Liver (tissue), 9 donors: ENCODE data around the gene ENOX2. TPM values are rescaled to one million over a fixed set of nuclear protein-coding genes. Genes with fewer than 3 reads are reported as not detected.

Experiments used
- DNase-seq: peaks from one replicate; pipeline ENCODE4 v3.0.0-alpha.2; 2017; ENCODE audit warnings: low spot score
- H3K27ac ChIP-seq, 2 donors: one replicate each; pipeline ENCODE4 v1.7.0; 2013; ENCODE audit warnings: inconsistent platforms in 2 of 2, low read length in 2 of 2, control low read depth in 1 of 2, low read depth in 1 of 2, mild to moderate bottlenecking in 1 of 2
- H3K27me3 ChIP-seq, 4 donors: one replicate each; pipeline versions ENCODE4 v1.6.1 to v1.7.0; 2013; ENCODE audit warnings: low read length in 3 of 4, inconsistent platforms in 1 of 4, mild to moderate bottlenecking in 1 of 4, moderate library complexity in 1 of 4; ENCODE audit not compliant: control insufficient read depth in 4 of 4, insufficient read depth in 4 of 4
- H3K36me3 ChIP-seq, 4 donors: one replicate each; pipeline versions ENCODE4 v1.6.1 to v1.7.0; 2013; ENCODE audit warnings: low read length in 3 of 4, mild to moderate bottlenecking in 3 of 4, low read depth in 1 of 4, moderate library complexity in 1 of 4; ENCODE audit not compliant: control insufficient read depth in 4 of 4, insufficient read depth in 3 of 4
- H3K4me1 ChIP-seq, 4 donors: one replicate each; pipeline versions ENCODE4 v1.6.1 to v1.7.0; 2013; ENCODE audit warnings: low read length in 3 of 4, mild to moderate bottlenecking in 3 of 4, moderate library complexity in 1 of 4; ENCODE audit not compliant: control insufficient read depth in 4 of 4, insufficient read depth in 4 of 4
- H3K4me3 ChIP-seq, 3 donors: one replicate each; pipeline versions ENCODE4 v1.6.1 to v1.7.0; 2013; ENCODE audit warnings: low read length in 3 of 3, control low read depth in 1 of 3, low read depth in 1 of 3, mild to moderate bottlenecking in 1 of 3
- H3K9ac ChIP-seq, 2 donors: one replicate each; pipeline ENCODE4 v1.7.0; 2013; ENCODE audit warnings: low read length in 2 of 2, mild to moderate bottlenecking in 2 of 2, moderate library complexity in 2 of 2, control low read depth in 1 of 2, low read depth in 1 of 2
- H3K9me3 ChIP-seq, 4 donors: one replicate each; pipeline versions ENCODE4 v1.6.1 to v1.7.0; 2013; ENCODE audit warnings: low read length in 3 of 4; ENCODE audit not compliant: control insufficient read depth in 4 of 4
- ATF3 ChIP-seq: IDR thresholded peaks from 2 replicates; pipeline ENCODE4 v1.6.1; 2016; ENCODE audit warnings: antibody characterized with exemption
- EGR1 ChIP-seq, 2 donors: IDR thresholded peaks; 2 replicates each; pipeline ENCODE4 v1.6.1; 2016 to 2018; ENCODE audit warnings: antibody characterized with exemption in 2 of 2, low read depth in 2 of 2
- FOXA1 ChIP-seq: IDR thresholded peaks from 2 replicates; pipeline ENCODE4 v1.6.1; 2016; ENCODE audit warnings: antibody characterized with exemption
- FOXA2 ChIP-seq: IDR thresholded peaks from 2 replicates; pipeline ENCODE4 v1.6.1; 2016; ENCODE audit warnings: antibody characterized with exemption
- GABPA ChIP-seq, 2 donors: IDR thresholded peaks in 1 of 2; conservative IDR thresholded peaks in 1 of 2; 2 replicates each; pipeline ENCODE4 v1.6.1; 2016; ENCODE audit warnings: antibody characterized with exemption in 2 of 2, mild to moderate bottlenecking in 1 of 2, moderate library complexity in 1 of 2
- HNF4A ChIP-seq, 2 donors: conservative IDR thresholded peaks; 2 replicates each; pipeline ENCODE4 v1.6.1; 2016; ENCODE audit warnings: antibody characterized with exemption in 2 of 2, mild to moderate bottlenecking in 2 of 2
- HNF4G ChIP-seq: IDR thresholded peaks from 2 replicates; pipeline ENCODE4 v1.6.1; 2016; ENCODE audit warnings: antibody characterized with exemption
- JUND ChIP-seq, 2 donors: IDR thresholded peaks; 2 replicates each; pipeline ENCODE4 v1.6.1; 2016; ENCODE audit warnings: antibody characterized with exemption in 2 of 2
- NR2F2 ChIP-seq: IDR thresholded peaks from 2 replicates; pipeline ENCODE4 v1.6.1; 2016; ENCODE audit warnings: antibody characterized with exemption
- RAD21 ChIP-seq, 2 donors: IDR thresholded peaks; 2 replicates each; pipeline ENCODE4 v1.6.1; 2016; ENCODE audit warnings: antibody characterized with exemption in 2 of 2, mild to moderate bottlenecking in 2 of 2
- RXRA ChIP-seq, 2 donors: IDR thresholded peaks; 2 replicates each; pipeline ENCODE4 v1.6.1; 2017 to 2018; ENCODE audit warnings: antibody characterized with exemption in 2 of 2, mild to moderate bottlenecking in 1 of 2
- SP1 ChIP-seq: IDR thresholded peaks from 2 replicates; pipeline ENCODE4 v1.6.1; 2018; ENCODE audit warnings: antibody characterized with exemption, mild to moderate bottlenecking
- TAF1 ChIP-seq: conservative IDR thresholded peaks from 2 replicates; pipeline ENCODE4 v1.6.1; 2016; ENCODE audit warnings: antibody characterized with exemption, mild to moderate bottlenecking
- YY1 ChIP-seq: IDR thresholded peaks from 2 replicates; pipeline ENCODE4 v1.6.1; 2016; ENCODE audit warnings: antibody characterized with exemption, mild to moderate bottlenecking
- WGBS: extraction: QIAGEN DNeasy Blood & Tissue Kit; methylation state at CpG from one replicate; pipeline ENCODE4 v1.1.7; 2013; 5-methylcytosine and 5-hydroxymethylcytosine counted together
- polyA plus RNA-seq, 2 donors: library from polyadenylated mRNA; stranded (reverse) in 1 of 2; unstranded in 1 of 2; fragments of 200-250 nt in 1 of 2; fragments of >200 nt in 1 of 2; fragmentation: Nextera tagmentation in 1 of 2; extraction: Ambion mirVana in 1 of 2; gene quantifications; one replicate each; pipeline versions ENCODE4 v1.2.1 to v1.2.3, GENCODE V29; 2013 to 2015
- total RNA-seq, 2 donors: library from RNA; depleted of rRNA; stranded (reverse); fragments of >200 nt; gene quantifications; one replicate each; pipeline ENCODE4 v1.2.3, GENCODE V29; 2014
- TF ChIP-seq, protein P1 (sequence below): IDR thresholded peaks from 2 replicates; pipeline ENCODE4 v1.6.1; 2016; ENCODE audit warnings: antibody characterized with exemption
- TF ChIP-seq, protein P2 (sequence below): IDR thresholded peaks from 2 replicates; pipeline ENCODE4 v1.6.1; 2016; ENCODE audit warnings: antibody characterized with exemption, mild to moderate bottlenecking
- TF ChIP-seq, protein P3 (sequence below): IDR thresholded peaks from 2 replicates; pipeline ENCODE4 v1.6.1; 2016; ENCODE audit warnings: antibody characterized with exemption
- TF ChIP-seq, protein P4 (sequence below): fragments of 150-350 bp; IDR thresholded peaks from 2 replicates; pipeline ENCODE4 v1.5.1; 2017; ENCODE audit warnings: improper control_type of control experiment, low read depth, low read length; ENCODE audit not compliant: missing input control
- donor health status: healthy.
- donor health status: healthy.
- donor health status: healthy.
- donor health status: healthy.
- donor health status: healthy.

ENOX2 gene
- total and polyA plus RNA-seq, 4 donors, result 5.0 to 11.5 (median 6.5) TPM

GRCh38 chrX:130826249-130826648, 76.8 kb downstream of the ENOX2 start:
- H3K36me3 ChIP-seq, result no peaks in the 10 kb centered on the region
- 82% methylated on average over 1 of the region's 1 CpG for WGBS
- no peak for TF ChIP-seq GABPA (IDR thresholded peaks at IDR 0.05 in 1 of 2, conservative IDR thresholded peaks at IDR 0.05 in 1 of 2)
- no peak for TF ChIP-seq NR2F2
- no peak for TF ChIP-seq EGR1 (IDR thresholded peaks at IDR 0.05; ENCODE audit: low read depth in 2 of 2)
- TF ChIP-seq, protein P1, sequence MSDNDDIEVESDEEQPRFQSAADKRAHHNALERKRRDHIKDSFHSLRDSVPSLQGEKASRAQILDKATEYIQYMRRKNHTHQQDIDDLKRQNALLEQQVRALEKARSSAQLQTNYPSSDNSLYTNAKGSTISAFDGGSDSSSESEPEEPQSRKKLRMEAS, result no peak
- no peak for TF ChIP-seq YY1
- TF ChIP-seq, protein P2, sequence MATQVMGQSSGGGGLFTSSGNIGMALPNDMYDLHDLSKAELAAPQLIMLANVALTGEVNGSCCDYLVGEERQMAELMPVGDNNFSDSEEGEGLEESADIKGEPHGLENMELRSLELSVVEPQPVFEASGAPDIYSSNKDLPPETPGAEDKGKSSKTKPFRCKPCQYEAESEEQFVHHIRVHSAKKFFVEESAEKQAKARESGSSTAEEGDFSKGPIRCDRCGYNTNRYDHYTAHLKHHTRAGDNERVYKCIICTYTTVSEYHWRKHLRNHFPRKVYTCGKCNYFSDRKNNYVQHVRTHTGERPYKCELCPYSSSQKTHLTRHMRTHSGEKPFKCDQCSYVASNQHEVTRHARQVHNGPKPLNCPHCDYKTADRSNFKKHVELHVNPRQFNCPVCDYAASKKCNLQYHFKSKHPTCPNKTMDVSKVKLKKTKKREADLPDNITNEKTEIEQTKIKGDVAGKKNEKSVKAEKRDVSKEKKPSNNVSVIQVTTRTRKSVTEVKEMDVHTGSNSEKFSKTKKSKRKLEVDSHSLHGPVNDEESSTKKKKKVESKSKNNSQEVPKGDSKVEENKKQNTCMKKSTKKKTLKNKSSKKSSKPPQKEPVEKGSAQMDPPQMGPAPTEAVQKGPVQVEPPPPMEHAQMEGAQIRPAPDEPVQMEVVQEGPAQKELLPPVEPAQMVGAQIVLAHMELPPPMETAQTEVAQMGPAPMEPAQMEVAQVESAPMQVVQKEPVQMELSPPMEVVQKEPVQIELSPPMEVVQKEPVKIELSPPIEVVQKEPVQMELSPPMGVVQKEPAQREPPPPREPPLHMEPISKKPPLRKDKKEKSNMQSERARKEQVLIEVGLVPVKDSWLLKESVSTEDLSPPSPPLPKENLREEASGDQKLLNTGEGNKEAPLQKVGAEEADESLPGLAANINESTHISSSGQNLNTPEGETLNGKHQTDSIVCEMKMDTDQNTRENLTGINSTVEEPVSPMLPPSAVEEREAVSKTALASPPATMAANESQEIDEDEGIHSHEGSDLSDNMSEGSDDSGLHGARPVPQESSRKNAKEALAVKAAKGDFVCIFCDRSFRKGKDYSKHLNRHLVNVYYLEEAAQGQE, result no peak
- no peak for TF ChIP-seq TAF1
- no peak for TF ChIP-seq SP1
- no peak for TF ChIP-seq FOXA2
- TF ChIP-seq, protein P3, sequence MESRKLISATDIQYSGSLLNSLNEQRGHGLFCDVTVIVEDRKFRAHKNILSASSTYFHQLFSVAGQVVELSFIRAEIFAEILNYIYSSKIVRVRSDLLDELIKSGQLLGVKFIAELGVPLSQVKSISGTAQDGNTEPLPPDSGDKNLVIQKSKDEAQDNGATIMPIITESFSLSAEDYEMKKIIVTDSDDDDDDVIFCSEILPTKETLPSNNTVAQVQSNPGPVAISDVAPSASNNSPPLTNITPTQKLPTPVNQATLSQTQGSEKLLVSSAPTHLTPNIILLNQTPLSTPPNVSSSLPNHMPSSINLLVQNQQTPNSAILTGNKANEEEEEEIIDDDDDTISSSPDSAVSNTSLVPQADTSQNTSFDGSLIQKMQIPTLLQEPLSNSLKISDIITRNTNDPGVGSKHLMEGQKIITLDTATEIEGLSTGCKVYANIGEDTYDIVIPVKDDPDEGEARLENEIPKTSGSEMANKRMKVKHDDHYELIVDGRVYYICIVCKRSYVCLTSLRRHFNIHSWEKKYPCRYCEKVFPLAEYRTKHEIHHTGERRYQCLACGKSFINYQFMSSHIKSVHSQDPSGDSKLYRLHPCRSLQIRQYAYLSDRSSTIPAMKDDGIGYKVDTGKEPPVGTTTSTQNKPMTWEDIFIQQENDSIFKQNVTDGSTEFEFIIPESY, result no peak
- no peak for TF ChIP-seq HNF4G
- TF ChIP-seq, protein P4, sequence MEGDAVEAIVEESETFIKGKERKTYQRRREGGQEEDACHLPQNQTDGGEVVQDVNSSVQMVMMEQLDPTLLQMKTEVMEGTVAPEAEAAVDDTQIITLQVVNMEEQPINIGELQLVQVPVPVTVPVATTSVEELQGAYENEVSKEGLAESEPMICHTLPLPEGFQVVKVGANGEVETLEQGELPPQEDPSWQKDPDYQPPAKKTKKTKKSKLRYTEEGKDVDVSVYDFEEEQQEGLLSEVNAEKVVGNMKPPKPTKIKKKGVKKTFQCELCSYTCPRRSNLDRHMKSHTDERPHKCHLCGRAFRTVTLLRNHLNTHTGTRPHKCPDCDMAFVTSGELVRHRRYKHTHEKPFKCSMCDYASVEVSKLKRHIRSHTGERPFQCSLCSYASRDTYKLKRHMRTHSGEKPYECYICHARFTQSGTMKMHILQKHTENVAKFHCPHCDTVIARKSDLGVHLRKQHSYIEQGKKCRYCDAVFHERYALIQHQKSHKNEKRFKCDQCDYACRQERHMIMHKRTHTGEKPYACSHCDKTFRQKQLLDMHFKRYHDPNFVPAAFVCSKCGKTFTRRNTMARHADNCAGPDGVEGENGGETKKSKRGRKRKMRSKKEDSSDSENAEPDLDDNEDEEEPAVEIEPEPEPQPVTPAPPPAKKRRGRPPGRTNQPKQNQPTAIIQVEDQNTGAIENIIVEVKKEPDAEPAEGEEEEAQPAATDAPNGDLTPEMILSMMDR, result no peak
- TF ChIP-seq RAD21 (IDR thresholded peaks at IDR 0.05), result no peak
- no peak for TF ChIP-seq RXRA (IDR thresholded peaks at IDR 0.05)
- TF ChIP-seq ATF3, result no peak
- TF ChIP-seq FOXA1, result no peak
- TF ChIP-seq JUND (IDR thresholded peaks at IDR 0.05), result no peak
- TF ChIP-seq HNF4A (conservative IDR thresholded peaks at IDR 0.05), result no peak

More at GRCh38 chrX:130826249-130826648, 76.8 kb downstream of the ENOX2 start:
- H3K4me1 ChIP-seq, result peaks cover 0 to 7% (median 5%) of the 10 kb centered on the region in 4 donors
- no peak overlapping the region for H3K4me3 ChIP-seq
- no peak overlapping the region for H3K9ac ChIP-seq
- H3K9me3 ChIP-seq, result no peaks in the 10 kb centered on the region
- DNase-seq, result no peak
- no peak overlapping the region for H3K27ac ChIP-seq
- H3K27me3 ChIP-seq, result no peaks in the 10 kb centered on the region
